HG03103 (cell line): ENCODE data around the gene NCKAP5L.

Experiments
- ATAC-seq: cut with Tn5 transposase; IDR thresholded peaks from one replicate; pipeline ENCODE4 v1.9.1; 2021; ENCODE audit warnings: low read depth; ENCODE audit not compliant: unreplicated experiment

Gene NCKAP5L

GRCh38 chr12:49825971-49826421, 2.2 kb downstream of the NCKAP5L start:
- no peak for ATAC-seq

- ATAC-seq, result no peak
Observed at GRCh38 chr12:49825360-49825970, 2.7 kb downstream of the NCKAP5L start.

GRCh38 chr12:49824895-49825294, 3.3 kb downstream of the NCKAP5L start:
- no peak for ATAC-seq

GRCh38 chr12:49824416-49824815, 3.8 kb downstream of the NCKAP5L start:
- no peak for ATAC-seq

- ATAC-seq, result no peak
Observed at GRCh38 chr12:49823951-49824350, 4.3 kb downstream of the NCKAP5L start.

GRCh38 chr12:49823350-49823749, 4.9 kb downstream of the NCKAP5L start:
- ATAC-seq, result no peak

GRCh38 chr12:49821373-49822287, 6.6 kb downstream of the NCKAP5L start:
- ATAC-seq, result no peak

- no peak for ATAC-seq
Observed at GRCh38 chr12:49819786-49820185, 8.4 kb downstream of the NCKAP5L start.

GRCh38 chr12:49818241-49818895, 9.8 kb downstream of the NCKAP5L start:
- ATAC-seq, result no peak

- no peak for ATAC-seq
Observed at GRCh38 chr12:49813131-49813530, 15.1 kb downstream of the NCKAP5L start.

GRCh38 chr12:49811961-49812401, 16.2 kb downstream of the NCKAP5L start:
- no peak for ATAC-seq

GRCh38 chr12:49811136-49811535, 17.1 kb downstream of the NCKAP5L start:
- ATAC-seq, result no peak

GRCh38 chr12:49809906-49810389, 18.3 kb downstream of the NCKAP5L start:
- ATAC-seq, result no peak

- no peak for ATAC-seq
Observed at GRCh38 chr12:49809381-49809905, 18.8 kb downstream of the NCKAP5L start.

- no peak for ATAC-seq
Observed at GRCh38 chr12:49808686-49809380, 19.4 kb downstream of the NCKAP5L start.

GRCh38 chr12:49807991-49808580, 20.1 kb downstream of the NCKAP5L start:
- no peak for ATAC-seq

- ATAC-seq, result no peak
Observed at GRCh38 chr12:49806877-49807276, 21.3 kb downstream of the NCKAP5L start.

GRCh38 chr12:49806321-49806813, 21.8 kb downstream of the NCKAP5L start:
- no peak for ATAC-seq

GRCh38 chr12:49805409-49805808, 22.8 kb downstream of the NCKAP5L start:
- ATAC-seq, result no peak

GRCh38 chr12:49804821-49805220, 23.4 kb downstream of the NCKAP5L start:
- no peak for ATAC-seq
